ENCODE results near the gene ARRB1.

- TF ChIP-seq MXI1 (IDR thresholded peaks at IDR 0.05; ENCODE audit: low read depth, low read length) (no peak), JUND (IDR thresholded peaks at IDR 0.05; ENCODE audit: low read depth, low read length) (no peak), CHD2 (IDR thresholded peaks at IDR 0.05; ENCODE audit: borderline replicate concordance, low read depth, low read length) (no peak), MAX (IDR thresholded peaks at IDR 0.05; ENCODE audit: low read depth, low read length) (no peak), POLR2AphosphoS2 (IDR thresholded peaks at IDR 0.05; ENCODE audit: low read depth, low read length) (no peak), FOS (IDR thresholded peaks at IDR 0.05; ENCODE audit: borderline replicate concordance, extremely low read depth, insufficient read length) (no peak), CTCF (IDR thresholded peaks at IDR 0.05 in 2 of 3, conservative IDR thresholded peaks at IDR 0.05 in 1 of 3; ENCODE audit: control insufficient read depth in 2 of 3, extremely low read depth in 1 of 3, insufficient read depth in 1 of 3, low read depth in 3 of 3, low read length in 3 of 3) (no peak), POLR2AphosphoS5 (IDR thresholded peaks at IDR 0.05; ENCODE audit: low read length) (no peak), EP300 (IDR thresholded peaks at IDR 0.05; ENCODE audit: borderline replicate concordance in 1 of 2, control insufficient read depth in 1 of 2, low read depth in 2 of 2, low read length in 2 of 2) (no peak), KDM1A (IDR thresholded peaks at IDR 0.05; ENCODE audit: borderline replicate concordance) (no peak), CUX1 (IDR thresholded peaks at IDR 0.05; ENCODE audit: insufficient replicate concordance, low read depth, low read length) (no peak), PAX8 (IDR thresholded peaks at IDR 0.05) (no peak), RAD21 (IDR thresholded peaks at IDR 0.05; ENCODE audit: insufficient read depth, low read depth, low read length) (no peak)
Observed at GRCh38 chr11:75273411-75274391, 77.8 kb downstream of the ARRB1 start.

Measured in GM12878 (cell line).